OCI-LY7 (cell line): ENCODE measurements around the gene CD160. TPM values are rescaled to one million over a fixed set of nuclear protein-coding genes. Genes with fewer than 3 reads are reported as not detected.

Experiments used
- BruUV-seq: library from RNA; stranded (reverse); fragments of 400-500 nt; replicated peaks from 2 replicates; lab custom pipeline; 2021; lab: Mats Ljungman, UMichigan
- CTCF ChIA-PET: fragments of 300-600 bp; sonication (Branson Sonifier 250); formaldehyde crosslinking; loops from one replicate; lab custom pipeline; 2022; ENCODE audit warnings: antibody characterized with exemption; ENCODE audit not compliant: unreplicated experiment; lab: Charles Lee
- POLR2A ChIA-PET: fragments of 300-600 bp; sonication (Branson Sonifier 250); formaldehyde crosslinking; loops from one replicate; lab custom pipeline; 2022; ENCODE audit warnings: antibody characterized with exemption; lab: Charles Lee
- DNase-seq: peaks from one replicate; pipeline ENCODE4 v3.0.0-alpha.2; 2015; ENCODE audit warnings: low spot score
- H2AFZ ChIP-seq: fragments of 200-600 bp; sonication (generic), shearing (Covaris generic); 2 replicates; pipeline ENCODE4 v1.6.1; 2014; ENCODE audit warnings: mild to moderate bottlenecking, antibody characterized with exemption, low read length, moderate library complexity
- H3K27ac ChIP-seq: fragments of 200-600 bp; sonication (generic); 2 replicates; pipeline ENCODE4 v1.5.1; 2014; ENCODE audit warnings: mixed run types, low read depth, mild to moderate bottlenecking, moderate library complexity, low read length, inconsistent platforms; ENCODE audit not compliant: poor library complexity, severe bottlenecking
- H3K36me3 ChIP-seq: fragments of 200-600 bp; sonication (generic); 2 replicates; pipeline ENCODE4 v1.6.1; 2014; ENCODE audit warnings: mild to moderate bottlenecking, antibody characterized with exemption, low read length, moderate library complexity, mixed read lengths; ENCODE audit not compliant: insufficient read depth
- H3K4me1 ChIP-seq: fragments of 200-600 bp; sonication (generic); 2 replicates; pipeline ENCODE4 v1.5.1; 2014; ENCODE audit warnings: mild to moderate bottlenecking, low read length; ENCODE audit not compliant: insufficient read depth, poor library complexity, severe bottlenecking
- H3K4me2 ChIP-seq: fragments of 200-600 bp; sonication (generic); 2 replicates; pipeline ENCODE4 v1.6.1; 2014; ENCODE audit warnings: mild to moderate bottlenecking, low read length
- H3K4me3 ChIP-seq: fragments of 200-600 bp; sonication (generic); 2 replicates; pipeline ENCODE4 v1.5.1; 2014; ENCODE audit warnings: mild to moderate bottlenecking, low read depth, low read length; ENCODE audit not compliant: poor library complexity, severe bottlenecking
- H3K79me2 ChIP-seq: fragments of 200-600 bp; sonication (generic); 2 replicates; pipeline ENCODE4 v1.6.1; 2016; ENCODE audit warnings: low read depth, mild to moderate bottlenecking, low read length, moderate library complexity, mixed read lengths; ENCODE audit not compliant: insufficient read depth
- H3K9me2 ChIP-seq: fragments of 200-600 bp; sonication (generic); 2 replicates; pipeline ENCODE4 v1.6.1; 2016; ENCODE audit warnings: mild to moderate bottlenecking, low read length, mixed read lengths; ENCODE audit not compliant: insufficient read depth
- H3K9me3 ChIP-seq: fragments of 200-600 bp; sonication (generic); 2 replicates; pipeline ENCODE4 v1.6.1; 2014; ENCODE audit warnings: mild to moderate bottlenecking, mixed run types, low read length, mixed read lengths
- H4K20me1 ChIP-seq: fragments of 200-600 bp; sonication (generic); 2 replicates; pipeline ENCODE4 v1.6.1; 2014; ENCODE audit warnings: mild to moderate bottlenecking, antibody characterized with exemption, low read length, moderate library complexity, mixed read lengths; ENCODE audit not compliant: insufficient read depth
- CTCF ChIP-seq: fragments of 200-600 bp; sonication (generic); conservative IDR thresholded peaks from 2 replicates; pipeline ENCODE4 v1.5.1; 2014; ENCODE audit warnings: mild to moderate bottlenecking, antibody characterized with exemption, low read length, moderate library complexity, mixed read lengths
- EZH2phosphoT487 ChIP-seq: fragments of 200-600 bp; sonication (generic); IDR thresholded peaks from 2 replicates; pipeline ENCODE4 v1.6.1; 2018; ENCODE audit warnings: low read depth, borderline replicate concordance, mild to moderate bottlenecking, mixed run types, antibody characterized with exemption, low read length, moderate library complexity, mixed read lengths
- intact Hi-C: fragments of 100-400 bp; cut with micrococcal nuclease; formaldehyde crosslinking; loops from one replicate; pipeline ENCODE4 v1.10.0; 2022; ENCODE audit not compliant: unreplicated experiment
- total RNA-seq, 2 experiments: library from RNA; depleted of rRNA in 1 of 2; stranded (reverse); fragments of >200 nt in 1 of 2; shearing (Covaris generic) in 1 of 2; gene quantifications; 2 replicates each; pipeline ENCODE4 v1.2.3, GENCODE V29; 2014 to 2022

Gene CD160
- total RNA-seq, 2 experiments from 2014 or later: not detected

DNA sequence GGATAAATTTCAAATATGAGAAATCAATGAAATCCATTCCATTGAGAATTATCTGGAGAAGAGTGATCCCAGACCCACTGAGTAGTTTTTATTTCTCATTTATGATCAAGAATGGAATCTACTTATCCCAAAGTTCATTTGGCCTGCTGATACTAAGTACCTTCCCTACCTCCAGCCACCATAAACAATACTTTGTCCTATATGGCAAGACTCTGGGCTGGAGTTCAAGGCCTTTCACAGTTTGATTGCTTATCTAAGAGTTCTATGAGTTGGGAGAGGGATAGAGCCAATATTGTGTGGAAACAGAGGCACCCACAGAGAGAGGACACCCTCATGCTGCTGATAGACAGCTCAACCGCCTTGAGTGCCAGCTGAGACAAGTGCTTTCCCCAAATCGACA is 17.2 kb upstream of the CD160 start:
- intact Hi-C loops: no loop called here
- H3K9me3 ChIP-seq: no peaks in the 10 kb centered on the region
- no peaks in the 10 kb centered on the region for H3K9me2 ChIP-seq
- no peak for DNase-seq
- no peak overlapping the region for H3K4me3 ChIP-seq
- H3K27ac ChIP-seq: no peak overlapping the region
- ChIA-PET POLR2A (interaction anchor here (0.9 to 1.6 kb wide), 2 partner anchors 11 to 94 kb away, joined by 3 to 5 read pairs; no protein-coding TSS in a partner anchor), CTCF (no interaction called here)
- H4K20me1 ChIP-seq: no peaks in the 10 kb centered on the region
- TF ChIP-seq CTCF (no peak), EZH2phosphoT487 (no peak)
- no peaks in the 10 kb centered on the region for H3K4me1 ChIP-seq
- no TSS peak for BruUV-seq
- H3K79me2 ChIP-seq: no peaks in the 10 kb centered on the region
- no peaks in the 10 kb centered on the region for H3K36me3 ChIP-seq
- no peak overlapping the region for H3K4me2 ChIP-seq
- H2AFZ ChIP-seq: no peak overlapping the region

DNA sequence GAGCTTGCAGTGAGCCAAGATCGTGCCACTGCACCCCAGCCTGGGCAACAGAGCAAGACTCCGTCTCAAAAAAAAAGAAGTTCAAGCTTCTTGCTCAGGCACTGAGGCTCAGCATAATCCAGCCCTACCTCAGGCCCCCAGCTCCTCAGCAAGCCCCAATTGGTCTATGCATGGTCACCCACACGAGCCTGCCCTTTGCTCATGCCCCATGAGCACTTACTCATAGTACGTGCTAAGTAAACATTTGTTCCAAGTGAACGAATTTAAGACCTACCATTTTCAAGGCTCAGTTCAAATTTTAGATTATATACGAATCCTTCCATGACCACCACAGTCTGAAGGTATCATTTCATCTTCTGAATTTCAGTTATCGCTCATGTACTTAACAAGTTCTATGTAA is 16.5 kb upstream of the CD160 start:
- H3K27ac ChIP-seq: no peak overlapping the region
- H3K4me2 ChIP-seq: no peak overlapping the region
- intact Hi-C loops: no loop called here
- POLR2A ChIA-PET: interaction anchor here (0.6 to 1.6 kb wide), 3 partner anchors 12 to 102 kb away, joined by 3 to 5 read pairs (median 3); no protein-coding TSS in a partner anchor
- CTCF ChIA-PET: no interaction called here
- TF ChIP-seq EZH2phosphoT487 (no peak), CTCF (no peak)
- H4K20me1 ChIP-seq: no peaks in the 10 kb centered on the region
- no peak for DNase-seq
- H3K79me2 ChIP-seq: no peaks in the 10 kb centered on the region
- no peaks in the 10 kb centered on the region for H3K36me3 ChIP-seq
- no TSS peak for BruUV-seq
- H3K9me3 ChIP-seq: no peaks in the 10 kb centered on the region
- no peaks in the 10 kb centered on the region for H3K4me1 ChIP-seq
- no peak overlapping the region for H3K4me3 ChIP-seq
- no peak overlapping the region for H2AFZ ChIP-seq
- H3K9me2 ChIP-seq: no peaks in the 10 kb centered on the region

- Histone ChIP-seq H3K9me2 (no peaks in the 10 kb centered on the region), H3K4me3 (no peak overlapping the region), H3K9me3 (no peaks in the 10 kb centered on the region), H2AFZ (no peak overlapping the region), H3K27ac (no peak overlapping the region), H3K4me2 (no peak overlapping the region), H3K79me2 (no peaks in the 10 kb centered on the region), H3K36me3 (no peaks in the 10 kb centered on the region), H3K4me1 (no peaks in the 10 kb centered on the region), H4K20me1 (no peaks in the 10 kb centered on the region)
- CTCF ChIA-PET: no interaction called here
- DNase-seq: no peak
- BruUV-seq: no TSS peak
- TF ChIP-seq CTCF: no peak
- TF ChIP-seq EZH2phosphoT487: no peak
- POLR2A ChIA-PET: no interaction called here
- intact Hi-C loops: no loop called here
These were observed 13.7 kb upstream of the CD160 start for GRCh38 chr1:145705622-145706021.
